Tongue (tissue), 2 donors: ENCODE data around the gene SHD. TPM values are rescaled to one million over a fixed set of nuclear protein-coding genes. Genes with fewer than 3 reads are reported as not detected.

Experiments used
- DNase-seq: peaks from one replicate; pipeline ENCODE4 v3.0.0-alpha.2; 2015
- total RNA-seq: library from RNA; depleted of rRNA; stranded (reverse); fragments of >200 nt; gene quantifications from one replicate; pipeline ENCODE4 v1.2.3, GENCODE V29; 2014

SHD gene
- total RNA-seq, 1 donor from 2014 or later, result 18.1 TPM

DNA sequence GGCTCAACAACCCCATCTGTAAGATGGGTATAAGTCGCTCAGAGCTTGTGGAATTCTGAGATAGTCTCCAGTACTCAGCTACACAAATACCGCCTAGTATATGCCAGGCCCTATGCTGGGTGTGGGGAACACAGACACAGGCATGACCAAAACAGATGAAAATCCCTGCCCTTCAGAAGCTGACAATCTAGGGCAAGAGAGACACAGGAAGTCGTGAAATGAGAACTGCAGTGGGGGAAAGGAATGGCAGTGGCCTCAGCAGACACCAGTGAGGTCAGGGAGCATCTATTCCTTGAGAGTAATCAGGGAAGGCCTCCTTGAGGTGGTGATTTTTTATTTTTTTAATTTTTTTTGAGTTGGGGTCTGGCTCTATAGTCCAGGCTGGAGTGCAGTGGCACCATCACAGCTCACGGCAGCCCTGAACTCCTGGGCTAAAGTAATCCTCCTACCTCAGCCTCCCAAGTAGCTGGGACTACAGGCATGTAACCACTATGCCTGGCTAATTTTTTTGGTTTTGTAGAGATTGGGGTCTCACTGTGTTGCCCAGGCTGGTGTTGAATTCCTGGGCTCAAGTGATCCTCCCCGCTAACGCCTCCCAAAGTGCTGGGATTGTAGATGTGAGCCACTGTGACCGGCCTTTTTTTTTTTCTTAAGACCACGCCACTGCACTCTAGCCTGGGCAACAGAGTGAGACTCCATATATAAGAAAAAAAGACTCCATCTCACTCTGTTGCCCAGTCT is 19.9 kb downstream of the SHD start:
- no peak for DNase-seq

DNA sequence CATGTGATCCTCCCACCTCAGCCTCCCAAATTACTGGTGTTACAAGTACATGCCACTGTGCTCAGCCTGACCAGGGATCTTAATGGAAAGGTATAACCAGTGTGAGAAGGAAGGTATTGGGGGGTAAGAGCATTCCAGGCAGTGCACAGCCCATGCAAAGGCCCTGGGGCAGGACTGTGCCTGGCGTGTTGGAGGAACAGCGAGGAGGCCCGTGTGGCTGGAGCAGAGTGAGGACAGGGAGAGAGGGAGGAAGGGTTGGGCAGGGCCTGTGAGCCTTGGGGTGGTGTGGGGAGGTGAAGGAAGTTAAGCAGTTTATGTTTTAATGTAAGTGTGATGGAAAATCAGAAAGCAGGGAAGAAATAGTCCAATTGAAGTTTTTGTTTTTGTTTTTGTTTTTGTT is 21.5 kb downstream of the SHD start:
- no peak for DNase-seq

DNA sequence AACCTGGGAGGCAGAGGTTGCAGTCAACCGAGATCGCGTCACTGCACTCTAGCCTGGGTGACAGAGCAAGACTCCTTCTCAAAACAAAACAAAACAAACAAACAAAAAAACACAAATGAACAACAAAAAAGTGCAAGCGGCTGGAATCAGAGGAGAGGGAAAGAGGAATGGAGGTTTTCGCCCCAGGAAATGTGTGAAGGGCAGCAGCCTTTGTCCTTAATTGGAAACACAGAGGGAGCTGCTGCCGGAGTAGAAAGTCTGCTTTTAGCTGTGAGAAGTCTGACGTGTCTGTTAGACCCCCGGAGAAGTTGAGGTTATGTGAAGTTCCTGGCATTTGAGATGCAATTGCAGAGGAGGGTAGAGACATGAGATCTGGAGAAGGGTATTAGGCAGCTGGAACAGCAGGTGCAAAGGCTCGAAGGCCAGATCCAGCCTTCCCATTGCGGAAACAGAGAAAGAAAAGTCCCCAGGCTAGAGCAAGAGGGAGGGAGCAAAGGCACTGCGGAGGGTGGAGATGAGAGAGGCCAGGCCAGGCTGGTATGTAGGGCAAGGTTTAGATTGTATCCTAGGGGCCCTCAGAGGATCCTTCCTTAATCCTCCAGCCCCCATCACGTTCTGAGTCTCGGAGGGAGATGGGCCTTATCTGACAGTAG is 22.6 kb downstream of the SHD start:
- DNase-seq, result peak; percentile 70

DNA sequence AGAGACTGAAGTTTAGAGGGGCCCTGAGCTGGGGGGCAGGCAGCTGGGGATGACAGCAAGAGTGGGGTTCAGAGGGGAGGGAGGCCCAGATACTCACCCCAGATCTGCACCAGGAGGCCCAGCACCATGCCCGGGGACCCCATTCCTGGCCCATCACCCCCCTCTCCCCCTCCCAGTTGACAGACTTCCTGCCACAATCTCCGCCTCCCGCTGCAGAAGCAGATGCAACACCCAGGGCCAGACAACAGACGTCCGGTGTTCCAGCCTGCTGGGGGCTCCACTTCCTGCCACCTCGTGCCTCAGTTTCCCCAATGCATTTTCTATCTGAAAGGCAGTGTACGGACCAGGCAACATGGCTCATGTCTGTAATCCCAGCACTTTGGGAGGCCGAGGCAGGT is 23.2 kb downstream of the SHD start, which contains the start of gene TMIGD2:
TSS of gene TMIGD2 (minus strand) at position 147 of the 398 bp plus-strand sequence. CDS start at position 143, 4 bp downstream.
- no peak for DNase-seq

DNA sequence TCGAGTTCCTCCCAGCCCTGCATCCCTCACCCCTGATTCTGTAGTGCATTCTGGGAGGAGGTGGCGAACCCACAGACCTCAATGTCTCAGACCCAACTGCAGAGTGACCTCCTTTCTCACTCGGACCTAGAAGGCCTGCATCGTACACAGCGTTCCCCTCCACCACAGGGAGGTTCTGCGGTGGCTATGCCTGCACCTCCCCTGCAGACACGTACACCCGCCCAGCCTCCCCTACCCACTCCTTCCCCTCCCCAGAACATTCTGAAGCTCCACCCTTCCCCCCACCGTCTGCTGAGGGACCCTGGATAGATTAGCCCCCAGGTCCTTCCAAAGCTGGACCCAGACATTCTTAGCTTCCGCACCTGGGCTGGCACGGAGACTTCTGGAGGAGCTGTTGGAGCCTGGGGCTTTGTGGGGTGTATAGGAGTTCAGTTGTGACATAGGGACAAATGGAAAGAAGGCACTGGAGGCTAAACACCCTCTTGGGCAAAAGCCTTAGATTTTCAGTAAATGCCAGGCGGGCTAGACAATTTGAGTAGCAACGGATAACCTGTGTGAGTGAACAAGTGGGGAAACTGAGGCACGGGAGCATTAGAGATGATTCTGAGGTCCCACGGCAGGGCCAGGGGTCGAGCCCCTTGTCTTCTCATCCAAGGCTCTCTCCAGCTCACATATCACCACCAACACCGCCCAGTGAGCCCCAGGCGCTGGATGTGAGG is 24.9 kb downstream of the SHD start:
- no peak for DNase-seq

DNA sequence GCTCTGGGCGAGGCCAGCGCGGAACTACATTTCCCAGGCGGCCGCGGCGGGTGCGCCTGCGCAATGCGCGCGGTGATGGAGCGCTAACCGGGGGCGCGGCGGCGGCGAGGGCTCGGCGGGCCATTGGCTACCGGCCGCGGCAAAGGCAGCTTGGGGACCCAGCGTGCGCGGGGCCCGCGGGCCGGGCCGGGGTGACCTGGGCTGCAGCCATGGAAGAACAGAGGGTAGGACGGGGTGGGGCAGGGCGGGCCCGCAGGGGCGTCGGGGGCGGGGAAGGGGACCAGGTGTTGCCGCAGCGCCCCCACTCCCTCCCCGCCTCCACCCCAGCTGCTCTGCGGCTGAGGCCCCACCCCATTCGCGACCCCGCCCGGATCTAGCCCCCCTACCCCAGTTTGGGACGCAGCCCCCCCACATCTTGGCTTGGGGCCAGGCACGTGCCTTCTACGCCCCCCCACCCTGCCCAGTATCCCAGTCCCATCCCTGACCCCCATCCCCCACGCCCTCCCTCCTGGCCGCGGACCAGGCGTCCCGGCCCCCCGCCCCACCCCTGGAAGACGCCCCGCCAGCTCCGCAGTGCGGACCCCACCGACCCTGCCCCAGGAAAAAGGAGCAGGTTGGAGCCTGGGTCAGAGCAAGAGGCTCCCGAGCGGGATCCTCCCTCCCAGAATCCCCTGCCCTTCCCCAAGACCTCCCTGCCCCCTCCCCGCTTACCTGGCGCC is 25.6 kb downstream of the SHD start, which contains the start of gene FSD1:
TSS of gene FSD1 (plus strand) at position 61 of the 719 bp plus-strand sequence. CDS start at position 210, 149 bp downstream.
- DNase-seq, result peak; percentile 66

DNA sequence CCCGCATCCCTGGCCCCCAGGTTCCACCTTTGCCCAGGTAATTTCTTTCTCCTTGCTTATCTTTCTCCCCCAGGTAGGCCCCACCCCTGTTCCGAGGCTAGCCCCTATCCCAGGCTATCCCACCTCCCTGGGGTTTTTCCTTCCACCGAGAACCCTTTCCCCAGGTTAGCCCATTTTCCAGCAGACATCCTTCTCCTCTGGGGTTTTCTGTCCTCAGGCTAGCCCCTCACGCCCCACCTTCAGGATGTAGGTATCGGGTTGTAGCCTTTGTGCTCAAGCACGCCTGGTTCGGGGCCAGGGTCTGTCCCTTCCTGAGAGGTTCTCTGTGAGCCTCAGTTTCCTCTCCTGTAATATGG is 26.2 kb downstream of the SHD start:
- no peak for DNase-seq

DNA sequence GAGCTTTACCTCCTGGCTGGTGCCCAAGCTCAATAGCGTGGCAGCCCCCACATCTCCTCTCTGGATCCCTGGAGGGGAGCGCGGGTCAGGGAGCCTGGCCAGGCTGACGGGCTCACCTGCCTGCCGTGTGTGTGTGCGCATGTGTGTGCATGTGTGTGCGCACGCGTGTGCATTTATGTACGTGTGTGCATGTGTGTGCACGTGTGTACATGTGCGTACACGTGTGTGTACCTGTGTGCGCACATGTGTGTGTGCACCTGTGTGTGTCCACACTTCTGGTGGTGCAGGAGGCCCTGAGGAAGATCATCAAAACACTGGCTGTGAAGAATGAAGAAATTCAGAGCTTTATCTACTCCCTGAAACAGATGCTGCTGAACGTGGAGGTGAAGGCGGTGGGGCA is 26.6 kb downstream of the SHD start:
- DNase-seq, result no peak

DNA sequence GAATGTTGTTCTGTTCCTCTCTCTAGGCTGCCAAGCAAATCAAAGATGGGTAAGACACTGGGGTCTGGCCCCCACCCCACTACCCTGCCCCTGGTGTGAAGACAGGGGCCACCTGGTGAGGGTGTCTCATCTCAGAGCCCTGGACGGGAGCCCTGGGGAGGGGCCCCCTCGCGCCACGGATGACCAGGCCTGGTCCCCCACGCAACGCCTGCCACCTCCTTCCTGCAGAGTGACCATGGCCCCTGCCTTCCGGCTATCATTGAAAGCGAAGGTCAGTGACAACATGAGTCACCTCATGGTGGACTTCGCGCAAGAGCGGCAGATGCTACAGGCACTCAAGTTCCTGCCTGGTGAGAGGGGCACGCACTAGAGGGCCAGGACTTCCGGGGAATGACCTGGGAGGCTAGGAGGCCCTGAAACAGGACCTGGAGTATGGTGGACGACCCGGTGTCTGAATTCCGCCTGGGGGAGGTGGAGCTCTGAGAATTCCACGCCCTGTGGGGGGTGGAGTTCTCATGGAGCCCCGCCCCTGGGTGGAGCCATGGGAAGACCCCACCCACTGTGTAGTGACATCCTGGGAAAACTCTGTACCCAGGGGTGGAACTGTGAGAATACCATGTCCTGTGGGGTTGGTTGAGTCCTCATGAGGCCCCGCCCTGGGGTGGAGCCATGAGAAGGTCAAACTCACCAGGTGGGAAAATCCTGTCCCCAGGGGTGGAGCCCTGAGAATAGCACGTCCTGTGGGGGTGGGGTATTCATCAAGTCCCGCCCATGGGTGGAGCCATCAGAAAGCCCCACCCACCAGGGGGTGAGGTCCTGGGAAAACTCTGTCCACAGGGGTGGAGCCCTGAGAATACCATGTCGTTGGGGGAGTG is 31.4 kb downstream of the SHD start:
- DNase-seq, result no peak

DNA sequence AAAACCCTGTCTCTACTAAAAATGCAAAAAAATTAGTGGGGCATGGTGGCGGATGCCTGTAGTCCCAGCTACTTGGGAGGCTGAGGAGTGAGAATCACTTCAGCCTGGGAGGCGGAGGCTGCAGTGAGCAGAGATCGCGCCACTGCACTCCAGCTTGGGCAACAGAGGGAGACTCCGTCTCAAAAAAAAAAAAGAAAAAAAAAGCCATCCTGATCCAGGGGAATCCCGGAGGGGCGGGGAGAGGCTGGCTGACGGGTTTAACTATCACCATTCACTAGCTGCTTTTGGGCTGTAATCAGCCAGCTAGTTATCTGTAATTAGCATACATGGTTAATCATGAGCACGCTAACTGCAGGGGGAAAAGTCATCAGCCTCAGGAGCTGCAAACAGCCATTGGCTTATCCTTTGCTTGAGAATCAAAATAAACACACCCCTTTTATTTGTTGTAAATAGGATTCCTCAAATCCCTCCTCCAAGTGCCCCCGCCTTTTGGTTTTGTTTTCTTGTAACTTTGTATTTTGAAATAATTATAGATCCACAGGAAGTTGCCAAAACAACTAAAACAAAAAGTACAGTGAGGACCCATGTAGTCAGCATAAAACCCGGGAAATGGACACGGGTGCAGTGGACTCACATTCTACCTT is 34.9 kb downstream of the SHD start:
- no peak for DNase-seq

DNA sequence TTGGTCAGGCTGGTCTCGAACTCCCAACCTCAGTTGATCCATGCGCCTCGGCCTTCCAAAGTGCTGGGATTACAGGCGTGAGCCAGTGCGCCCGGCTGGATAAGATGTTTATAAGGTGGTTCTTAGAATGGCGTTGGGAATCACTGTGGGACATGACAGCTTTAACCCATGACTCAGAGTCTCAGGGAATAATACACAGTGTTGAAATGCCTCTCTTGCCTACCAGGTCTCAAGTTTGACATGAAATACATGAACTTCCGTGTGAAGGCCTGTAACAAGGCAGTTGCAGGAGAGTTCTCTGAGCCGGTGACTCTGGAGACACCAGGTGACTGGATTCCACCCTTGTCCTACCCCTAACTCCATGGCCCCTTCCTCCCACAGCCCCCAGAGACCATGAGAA is 37.9 kb downstream of the SHD start:
- no peak for DNase-seq

DNA sequence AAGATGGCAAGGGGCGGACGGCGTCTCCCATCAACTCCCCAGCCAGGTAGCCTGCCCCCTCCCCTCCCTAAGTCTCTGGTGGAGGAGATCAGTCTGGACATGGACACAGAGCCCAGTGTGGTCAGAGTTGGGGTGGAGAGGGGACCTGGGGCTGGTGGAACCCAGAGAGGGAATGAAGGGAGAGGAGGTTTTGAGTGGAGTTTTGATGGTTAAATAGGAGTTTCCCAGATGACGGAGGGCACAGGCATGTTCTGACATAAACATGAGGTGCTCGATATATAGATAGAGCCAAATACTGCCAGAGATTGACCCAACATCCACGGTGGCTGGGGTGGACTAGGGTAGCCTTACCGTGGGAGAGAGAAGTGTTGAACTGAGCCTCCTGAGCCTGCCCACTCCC is 39.4 kb downstream of the SHD start:
- DNase-seq, result no peak

DNA sequence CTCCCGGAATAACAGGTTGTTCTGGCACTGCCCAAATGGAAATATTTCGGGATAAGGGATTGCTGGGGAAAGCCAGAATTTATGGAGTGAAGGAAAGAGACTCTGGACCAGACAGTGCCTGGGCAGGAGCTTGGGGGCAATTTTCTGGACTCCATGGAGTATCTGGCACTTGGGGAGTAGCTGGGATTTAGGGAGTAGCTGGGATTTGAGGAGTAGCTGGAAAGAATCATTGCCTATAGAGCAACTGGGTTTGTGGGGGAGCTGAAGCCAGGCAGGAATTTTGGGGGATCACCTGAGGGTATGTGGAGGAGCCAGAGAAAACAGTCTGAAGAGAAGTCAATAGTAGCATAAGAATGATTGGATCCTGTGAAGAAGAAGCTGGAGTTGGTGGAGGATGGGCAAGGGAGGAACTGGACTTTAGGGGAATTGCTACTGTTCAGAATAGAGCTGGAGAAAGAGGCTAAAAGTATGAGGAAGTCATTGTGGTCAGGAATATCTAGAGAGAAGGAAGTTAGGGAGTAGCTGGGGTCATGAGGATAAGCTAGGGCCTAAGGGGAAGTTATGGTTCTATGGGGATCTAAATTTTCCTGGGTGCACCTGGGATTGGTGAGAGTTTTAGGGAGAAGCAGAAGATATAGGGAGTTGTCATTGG is 40.1 kb downstream of the SHD start:
- DNase-seq, result no peak

DNA sequence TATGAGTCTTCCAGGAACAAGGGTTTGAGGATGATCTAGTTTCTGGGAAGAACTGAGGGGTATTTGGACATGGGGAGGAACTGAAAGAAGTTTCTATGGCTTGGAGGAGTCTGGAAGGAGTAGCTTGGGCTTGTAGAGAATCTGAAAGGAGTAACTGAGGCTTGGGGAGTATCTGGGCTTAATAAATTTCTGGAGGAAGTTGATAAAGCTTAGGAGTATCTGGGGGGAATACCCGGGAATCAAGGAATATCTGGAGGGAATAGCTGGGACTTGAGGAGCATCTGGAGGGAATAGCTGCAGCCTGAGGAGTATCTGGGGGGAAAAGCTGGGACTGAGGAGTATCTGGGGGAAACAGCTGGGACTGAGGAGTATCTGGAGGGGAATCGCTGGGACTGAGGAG is 41.4 kb downstream of the SHD start:
- DNase-seq, result no peak

DNA sequence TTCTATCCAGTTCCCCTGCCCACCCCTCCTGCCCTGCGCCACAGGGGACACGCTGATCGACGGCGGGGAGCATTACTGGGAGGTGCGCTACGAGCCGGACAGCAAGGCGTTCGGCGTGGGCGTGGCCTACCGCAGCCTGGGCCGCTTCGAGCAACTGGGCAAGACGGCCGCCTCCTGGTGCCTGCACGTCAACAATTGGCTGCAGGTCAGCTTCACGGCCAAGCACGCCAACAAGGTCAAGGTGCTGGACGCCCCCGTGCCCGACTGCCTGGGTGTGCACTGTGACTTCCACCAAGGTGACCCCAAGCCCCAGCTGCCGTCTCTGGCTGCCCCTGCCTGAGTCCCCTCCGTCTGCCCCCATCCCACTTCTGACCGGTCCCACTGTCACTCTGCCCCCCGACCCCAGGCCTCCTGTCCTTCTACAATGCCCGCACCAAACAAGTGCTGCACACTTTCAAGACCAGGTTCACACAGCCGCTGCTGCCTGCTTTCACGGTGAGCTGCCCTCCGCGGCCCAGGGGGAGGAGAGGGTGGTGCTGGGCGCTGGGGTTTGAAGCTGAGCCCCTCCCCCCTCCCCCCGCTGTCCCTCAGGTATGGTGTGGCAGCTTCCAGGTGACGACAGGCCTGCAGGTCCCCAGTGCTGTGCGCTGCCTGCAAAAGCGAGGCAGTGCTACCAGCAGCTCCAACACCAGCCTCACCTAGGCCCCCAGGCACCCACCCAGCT is 44.0 kb downstream of the SHD start:
- DNase-seq, result no peak

DNA sequence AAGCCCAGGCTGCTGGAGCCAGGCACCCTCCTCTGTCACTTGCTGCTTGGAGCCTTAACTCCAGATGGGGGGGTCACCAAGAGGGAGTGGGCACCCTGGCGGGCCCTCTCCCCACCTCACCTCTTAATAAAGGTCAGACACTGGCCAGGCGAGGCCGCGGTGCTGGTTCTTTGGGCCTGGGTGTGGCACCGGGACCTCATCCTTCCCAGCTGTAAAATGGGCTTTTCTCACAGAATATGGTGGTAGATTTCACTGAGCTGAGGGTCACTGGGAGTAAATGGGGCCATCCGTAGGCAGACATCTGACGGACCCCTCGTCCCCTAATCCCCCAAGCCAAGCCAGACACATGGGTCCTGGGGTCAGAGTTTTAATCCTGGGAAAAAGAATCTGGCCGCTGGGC is 44.6 kb downstream of the SHD start:
- no peak for DNase-seq

DNA sequence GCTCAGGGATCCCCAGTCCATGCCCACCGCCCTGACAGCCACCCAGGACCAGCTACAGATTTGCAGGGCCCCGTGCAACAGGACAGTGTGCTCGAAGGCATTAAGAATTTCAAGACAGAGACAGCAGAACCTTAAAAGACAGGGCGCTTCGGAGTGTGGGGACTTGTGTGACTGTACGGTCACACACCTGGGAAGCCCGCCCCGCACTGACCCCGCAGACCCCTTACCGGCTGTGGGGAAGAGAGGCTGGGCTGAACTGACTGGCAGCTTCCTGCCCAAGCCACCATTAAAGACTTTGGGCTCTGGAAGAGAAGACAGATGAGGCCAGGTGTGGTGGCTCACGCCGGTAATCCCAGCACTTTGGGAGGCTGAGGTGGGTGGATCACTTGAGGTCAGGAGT is 45.2 kb downstream of the SHD start:
- no peak for DNase-seq

DNA sequence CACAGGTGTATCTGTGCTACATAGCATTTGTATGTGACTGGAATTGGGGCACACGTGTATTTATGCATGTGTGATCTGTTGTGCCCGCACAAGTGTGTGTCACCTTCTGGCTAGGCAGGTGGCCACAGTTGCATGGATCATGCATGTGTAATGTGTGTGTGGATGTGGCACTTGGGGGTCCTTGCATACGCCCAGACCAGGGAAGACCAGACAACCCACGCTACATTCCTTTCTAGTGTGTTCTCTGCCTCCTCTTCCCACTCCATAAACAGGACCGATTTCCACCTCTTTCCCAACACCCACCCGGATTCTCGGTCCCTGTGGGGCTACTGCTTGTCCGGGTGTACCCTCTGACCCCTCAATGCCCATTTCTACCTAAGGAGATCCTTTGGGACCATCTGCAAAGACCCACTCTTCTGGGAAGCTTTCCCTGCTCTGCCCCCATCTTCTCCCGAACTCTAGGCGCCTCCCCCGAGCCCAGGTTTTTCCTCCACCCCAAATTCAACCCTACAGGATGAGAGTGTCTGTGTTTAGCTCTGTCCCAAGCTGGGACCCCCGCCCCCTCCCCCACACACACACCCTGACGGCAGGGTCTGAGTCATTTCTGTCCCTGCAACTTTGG is 47.3 kb downstream of the SHD start:
- no peak for DNase-seq

DNA sequence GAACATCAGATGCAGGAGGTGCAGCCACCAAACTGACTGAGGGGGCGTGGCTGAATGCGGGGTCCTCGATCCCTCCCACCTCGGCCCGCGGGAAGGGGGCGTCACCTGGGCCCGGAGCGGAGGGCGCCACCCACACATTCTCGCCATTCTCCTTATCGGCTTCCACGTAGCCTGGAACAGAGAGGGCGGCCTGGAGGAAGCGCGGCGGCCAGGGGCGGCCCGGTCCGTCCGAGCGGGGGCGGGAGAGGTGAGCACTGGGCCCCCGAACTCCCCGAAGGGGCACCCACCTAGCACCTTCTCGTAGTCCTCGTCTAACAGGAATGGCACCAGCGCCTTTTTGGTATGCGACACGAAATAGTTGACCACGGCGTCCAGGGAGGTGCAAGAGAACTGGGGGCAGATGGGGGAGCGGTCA is 47.8 kb downstream of the SHD start:
- peak; percentile 14 for DNase-seq
